Inflammatory macrophage (primary cell): Measurements from ENCODE around the gene FBLN2.
"Not testable (repeated sequence)": the region's sequence is repeated elsewhere in the genome, so short reads cannot be mapped to it uniquely, and the experiment has no call there.

Experiments used
- DNase-seq, 2 donors: peaks; one replicate each; pipeline ENCODE4 v3.0.0-alpha.2; 2020 to 2022

The FBLN2 gene

DNA sequence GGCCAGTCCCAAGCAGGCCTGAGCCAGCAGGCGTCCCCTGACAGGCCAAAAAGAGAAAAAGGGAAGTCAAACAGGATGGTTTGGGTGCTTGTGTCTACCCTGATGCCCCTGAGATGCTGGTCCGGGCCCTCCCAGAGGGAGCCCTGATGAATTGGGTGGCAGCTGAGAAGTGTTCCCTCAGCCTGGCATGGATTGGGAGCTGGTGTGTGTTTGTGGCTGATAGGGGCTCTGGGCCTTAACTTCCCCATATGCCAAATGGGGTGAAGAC lies 1.4 kb downstream of the FBLN2 start:
- DNase-seq: no peak

DNA sequence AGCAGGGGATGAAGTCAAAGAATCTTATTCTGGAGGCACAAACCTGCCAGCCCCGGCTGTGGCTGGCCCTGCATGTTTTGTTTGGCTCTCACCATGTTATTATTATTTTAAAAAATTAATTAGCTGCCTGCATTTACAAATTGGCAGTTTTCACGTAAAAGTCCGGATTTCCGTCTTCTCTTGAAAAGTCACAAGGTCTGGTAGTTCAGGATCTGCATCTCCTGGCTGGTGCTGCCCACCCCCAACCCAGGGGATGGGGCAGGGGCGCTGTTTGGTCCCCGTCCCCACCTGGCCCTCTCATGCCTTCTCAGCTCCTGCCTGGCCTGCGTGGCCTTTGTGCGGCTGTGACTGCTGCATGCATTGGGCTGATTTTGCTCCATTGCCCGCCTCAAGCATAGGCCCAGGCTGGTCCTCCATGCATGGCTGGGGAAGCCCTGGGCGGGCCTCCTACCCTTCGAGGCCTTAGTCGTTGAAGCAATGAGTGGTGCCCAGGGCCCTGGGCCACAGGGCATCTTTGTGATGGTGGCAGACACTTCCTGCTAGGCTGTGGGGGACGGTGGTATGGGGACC lies 2.0 kb downstream of the FBLN2 start:
- no peak for DNase-seq

DNA sequence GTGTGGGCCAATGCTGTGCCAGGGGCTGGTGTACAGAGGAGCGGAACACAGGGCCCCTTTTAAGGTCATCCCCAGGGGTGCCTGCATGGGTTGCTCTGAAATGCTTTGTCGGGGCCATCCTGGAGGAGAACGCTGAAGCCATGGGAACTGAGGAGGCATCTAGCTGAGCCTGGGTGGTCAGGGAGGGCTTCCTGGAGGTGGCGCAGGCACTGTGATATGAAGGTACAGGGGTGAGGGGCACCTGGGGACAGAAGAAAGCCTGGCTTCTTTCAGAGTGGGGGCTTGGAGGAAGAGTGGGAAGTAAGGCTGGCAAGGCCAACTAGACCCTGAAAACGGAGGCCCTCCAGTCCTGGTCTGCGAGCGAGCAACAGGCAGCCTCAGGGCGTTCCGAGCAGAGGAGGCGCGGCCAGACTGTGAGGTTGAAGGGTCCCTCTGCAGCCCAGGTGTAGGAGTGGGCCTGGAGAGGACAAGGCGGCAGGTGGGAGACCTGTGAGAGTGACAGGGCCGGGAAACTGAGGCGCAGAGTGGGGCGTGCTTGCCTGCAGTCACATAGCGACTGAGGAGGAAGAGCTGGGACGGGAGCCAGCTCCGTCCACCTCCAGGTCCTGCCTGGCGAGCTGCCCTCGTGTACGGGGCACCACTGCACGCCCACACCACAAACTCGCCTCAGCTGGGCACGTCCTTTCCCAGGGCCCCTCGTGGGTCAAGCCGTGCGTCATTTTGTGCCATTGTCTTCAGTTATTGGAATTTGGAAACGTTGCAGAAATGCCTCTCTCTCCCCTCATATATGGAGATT lies 4.1 kb downstream of the FBLN2 start:
- DNase-seq: no peak

DNA sequence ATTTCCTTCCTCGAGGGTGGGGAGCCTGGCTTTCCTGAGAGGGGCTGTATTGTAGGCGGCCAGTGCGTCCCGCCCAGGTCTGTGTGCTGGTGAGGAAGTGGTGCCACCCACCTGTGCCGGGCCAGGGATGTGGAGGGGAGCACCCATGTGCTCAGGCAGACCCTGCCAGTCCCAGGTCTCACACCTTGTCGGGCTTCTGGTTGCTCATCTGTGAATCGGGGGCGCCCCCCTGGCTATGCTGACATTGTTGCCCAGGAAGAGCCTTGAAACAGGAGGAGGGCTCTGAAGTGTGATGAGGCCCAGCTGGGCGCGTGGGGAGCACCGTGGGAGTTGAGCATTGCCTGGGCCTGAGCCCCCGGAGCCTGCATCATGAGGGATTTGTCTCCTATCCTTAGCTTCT lies 4.8 kb downstream of the FBLN2 start:
- no peak for DNase-seq

DNA sequence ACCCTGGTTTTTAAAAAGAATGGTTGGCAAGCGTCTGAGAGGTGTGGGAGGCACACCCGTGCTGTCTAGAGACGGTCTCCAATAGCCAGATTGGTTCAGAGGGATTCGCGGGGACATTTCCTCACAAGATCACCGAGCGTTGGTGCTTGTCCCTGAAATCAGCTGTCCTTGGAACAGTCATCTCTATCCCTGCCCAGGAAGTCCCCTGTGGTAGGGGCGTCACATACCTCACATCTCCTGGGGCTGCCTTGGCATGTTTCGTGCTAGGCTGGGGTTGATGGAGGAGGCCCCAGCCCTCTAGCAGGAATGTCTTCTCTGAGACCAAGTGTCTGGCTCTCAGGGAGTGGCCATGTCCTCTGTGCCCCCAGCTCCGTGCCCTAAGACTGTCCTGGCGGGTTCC lies 6.8 kb downstream of the FBLN2 start:
- no peak for DNase-seq

DNA sequence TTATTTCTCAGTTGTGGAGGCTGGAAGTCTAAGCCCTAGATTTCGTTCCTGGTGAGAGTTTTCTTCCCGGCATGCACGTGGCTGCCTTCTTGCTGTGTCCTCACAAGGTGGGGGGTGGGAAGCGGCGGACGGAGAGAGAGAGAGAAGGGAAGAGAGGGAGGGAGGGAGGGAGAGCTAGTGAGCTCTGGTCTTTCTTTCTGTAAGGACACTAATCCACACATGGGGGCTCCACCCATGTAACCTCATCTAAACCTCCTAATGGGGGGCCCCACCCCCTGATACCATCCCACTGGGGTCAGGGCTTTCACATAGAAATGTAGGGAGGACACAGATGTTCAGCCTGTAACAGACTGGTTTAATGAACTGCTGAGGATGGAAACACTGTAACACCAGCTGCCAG lies 7.3 kb downstream of the FBLN2 start:
- no peak for DNase-seq

DNA sequence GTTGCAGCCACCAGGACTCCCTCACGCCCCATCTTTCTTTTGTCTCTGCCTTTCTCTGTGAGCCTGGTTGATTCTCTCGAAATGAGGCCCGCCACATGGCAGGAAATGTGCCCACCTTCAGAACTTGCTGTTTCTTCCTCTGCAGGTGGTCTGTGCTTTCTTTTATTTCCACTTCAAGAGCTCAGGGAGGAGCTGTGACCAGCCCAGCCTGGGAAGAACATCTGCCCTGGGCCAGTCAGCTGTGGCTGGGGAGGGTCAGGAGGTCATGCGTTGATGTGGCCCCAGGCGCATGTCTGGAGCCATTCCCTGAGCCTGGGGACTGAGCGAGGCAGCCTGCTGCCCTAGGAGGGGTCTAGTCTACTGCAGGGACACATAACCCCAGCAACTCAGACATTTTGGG lies 8.0 kb downstream of the FBLN2 start:
- DNase-seq: no peak

DNA sequence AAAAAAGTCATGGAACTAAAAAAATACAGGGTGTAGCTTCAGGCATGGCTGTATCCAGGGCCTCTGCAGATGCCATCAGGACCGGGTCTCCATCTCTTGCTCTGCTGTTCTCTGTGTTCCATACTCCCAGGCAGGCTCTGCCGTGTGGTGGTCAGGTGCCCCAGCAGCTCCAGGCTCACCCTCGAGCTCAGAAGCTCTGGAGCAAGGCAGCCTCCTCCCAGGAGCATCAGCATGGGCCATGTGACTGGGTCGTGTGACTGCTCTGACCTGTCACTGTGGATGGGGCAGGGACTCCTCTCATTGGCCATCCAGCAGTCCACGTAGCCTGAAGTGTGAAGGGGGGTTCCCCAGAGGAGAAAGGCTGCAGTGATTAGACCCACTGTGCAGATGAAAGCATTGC lies 8.5 kb downstream of the FBLN2 start:
- DNase-seq: no peak

DNA sequence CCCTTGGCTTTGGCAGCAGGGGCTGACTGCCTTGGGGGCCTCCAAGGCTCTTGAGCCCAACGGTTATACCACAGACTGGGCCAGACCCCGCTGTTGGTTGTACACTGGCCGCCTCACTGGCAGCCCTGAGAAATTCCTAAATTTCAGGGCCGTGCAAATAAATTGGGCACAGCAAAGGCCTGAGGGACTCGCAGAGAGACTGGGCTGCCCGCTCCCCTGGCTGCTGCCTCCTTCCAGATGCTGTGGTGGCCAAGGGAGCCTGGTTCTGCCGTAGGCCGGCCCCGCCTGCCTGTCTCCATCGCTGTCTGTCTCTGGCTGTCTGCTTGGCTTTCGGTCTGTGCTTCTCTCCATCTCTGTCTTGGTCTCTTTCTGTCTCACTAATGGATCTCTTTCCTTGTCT lies 9.0 kb downstream of the FBLN2 start:
- DNase-seq: no peak

DNA sequence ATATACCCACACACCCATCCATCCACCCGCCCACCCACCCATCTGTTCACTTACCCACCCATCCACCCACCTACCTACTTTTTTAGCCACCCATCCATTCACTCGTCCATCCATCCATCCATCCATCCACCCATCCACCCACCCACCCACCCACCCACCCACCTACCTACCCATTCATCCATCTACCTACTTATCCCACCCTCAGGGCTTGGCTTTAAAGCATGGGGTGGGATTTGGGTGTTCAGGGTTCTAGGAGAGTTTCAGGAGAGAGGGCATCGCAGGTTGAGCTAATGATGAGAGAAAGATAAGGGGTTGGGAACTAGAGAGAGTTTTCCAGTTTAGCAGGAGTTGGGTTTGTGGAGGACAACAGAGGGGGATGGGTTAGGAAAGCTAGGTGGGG lies 9.7 kb downstream of the FBLN2 start:
- DNase-seq: no peak

DNA sequence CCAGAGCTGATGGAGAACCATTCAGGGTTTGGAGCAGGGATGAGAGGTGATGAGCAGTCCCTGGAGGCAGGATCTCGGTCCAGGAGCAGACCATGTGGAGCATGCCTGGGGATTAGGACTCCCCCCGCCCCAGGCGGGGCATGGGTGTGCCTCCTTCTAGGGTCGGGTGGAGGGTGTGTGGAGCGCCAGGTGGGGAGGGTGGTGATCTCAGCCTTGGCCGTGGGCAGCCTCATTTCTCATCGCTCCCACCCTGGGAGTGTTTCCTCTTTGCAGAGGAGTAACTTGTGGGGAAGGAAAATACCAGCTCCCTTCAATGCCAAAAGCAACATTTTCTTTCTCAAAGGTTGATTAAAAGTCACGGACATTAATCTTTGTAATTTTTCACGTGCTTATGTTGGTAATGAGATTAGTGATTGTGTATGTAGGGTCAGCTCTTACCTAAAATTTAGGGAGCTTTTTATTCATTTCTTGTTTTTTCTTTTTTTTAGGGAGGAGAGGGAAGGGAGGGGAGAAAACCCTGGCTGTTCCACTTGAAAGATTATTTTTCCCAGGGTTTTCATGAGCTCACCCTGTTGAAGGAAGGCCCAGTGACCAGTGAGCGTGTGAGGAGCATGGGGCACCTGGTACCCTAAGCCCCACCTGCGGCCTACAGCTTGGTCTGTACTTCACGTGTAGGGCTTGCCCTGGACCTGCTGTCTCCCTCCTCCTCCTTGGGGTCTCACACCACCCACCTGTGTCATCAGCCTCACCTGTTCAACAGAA lies 11.0 kb downstream of the FBLN2 start:
- peak in 1 of 2 donors; percentile 13 for DNase-seq

DNA sequence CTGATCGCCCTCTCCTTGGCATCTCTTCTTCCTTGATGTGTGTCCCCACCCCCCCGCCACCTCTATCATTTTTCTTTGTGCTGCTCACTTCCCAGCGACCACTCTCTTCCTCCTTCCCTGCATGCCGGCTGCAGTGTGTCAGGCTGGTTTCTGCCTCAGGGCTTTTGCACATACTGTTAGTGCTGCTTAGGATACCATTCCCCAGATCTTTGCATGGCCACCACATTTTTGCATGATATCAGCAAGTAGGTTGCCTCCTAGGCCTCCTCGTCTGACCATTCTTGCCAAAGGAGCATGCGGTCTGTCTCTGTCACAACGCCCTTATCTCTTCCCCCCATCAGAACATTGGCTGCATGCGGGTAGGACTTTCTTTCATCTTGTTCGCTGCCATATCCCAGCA lies 12.5 kb downstream of the FBLN2 start:
- DNase-seq: no peak

DNA sequence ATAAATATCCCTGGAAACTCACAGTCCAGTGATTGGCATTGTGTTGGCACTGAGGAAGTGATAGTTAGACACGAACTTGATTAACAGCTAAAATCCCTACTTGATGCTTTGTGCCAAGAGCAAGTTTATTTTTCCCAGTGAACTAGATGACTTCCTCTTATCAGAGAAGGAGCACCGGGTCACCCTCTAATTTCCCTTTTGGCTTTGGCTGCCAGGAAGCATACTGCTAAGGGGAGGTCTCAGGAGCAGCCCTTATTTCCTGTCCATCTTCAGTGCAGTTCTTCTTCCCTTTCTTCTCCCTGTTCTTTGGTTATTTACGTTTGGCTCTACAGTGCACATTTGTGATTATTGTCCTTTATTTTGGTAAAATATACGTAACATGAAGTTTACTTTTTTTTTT lies 13.0 kb downstream of the FBLN2 start:
- DNase-seq: no peak

DNA sequence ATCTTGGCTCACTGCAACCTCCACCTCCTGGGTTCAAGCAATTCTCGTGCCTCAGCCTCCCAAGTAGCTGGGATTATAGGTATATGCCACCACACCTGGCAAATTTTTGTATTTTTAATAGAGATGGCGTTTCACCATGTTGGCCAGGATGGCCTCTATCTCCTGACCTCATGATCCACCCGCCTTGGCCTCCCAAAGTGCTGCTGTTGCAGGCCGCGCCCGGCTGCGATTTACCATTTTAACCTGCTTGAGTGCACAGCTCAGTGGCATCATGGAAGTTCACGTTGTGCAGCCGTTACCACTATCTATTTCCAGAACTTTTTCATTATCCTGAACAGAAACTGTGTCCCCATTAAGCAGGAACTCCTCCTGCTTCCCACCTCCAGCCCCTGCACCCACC lies 13.5 kb downstream of the FBLN2 start:
- not testable (repeated sequence) for DNase-seq

DNA sequence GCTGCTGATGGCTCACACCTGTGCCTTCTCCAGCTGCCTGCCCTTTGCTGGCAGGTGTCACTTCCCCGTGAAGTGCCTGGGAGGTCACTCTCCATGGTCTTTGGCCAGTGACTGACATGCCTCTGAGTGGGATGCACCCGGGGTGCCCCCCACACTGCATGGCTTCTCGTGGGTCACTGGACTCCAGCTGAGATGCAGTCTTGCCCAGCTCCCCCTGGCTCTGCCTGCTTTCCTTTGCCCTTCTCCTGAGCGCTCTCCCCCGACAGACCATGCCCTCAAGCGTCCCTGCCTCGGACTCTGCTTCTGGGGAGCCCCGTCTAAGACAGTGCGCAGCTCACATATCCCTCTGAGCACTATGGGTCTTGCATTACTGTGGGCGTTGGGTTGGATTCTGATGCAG lies 14.4 kb downstream of the FBLN2 start:
- DNase-seq: no peak

DNA sequence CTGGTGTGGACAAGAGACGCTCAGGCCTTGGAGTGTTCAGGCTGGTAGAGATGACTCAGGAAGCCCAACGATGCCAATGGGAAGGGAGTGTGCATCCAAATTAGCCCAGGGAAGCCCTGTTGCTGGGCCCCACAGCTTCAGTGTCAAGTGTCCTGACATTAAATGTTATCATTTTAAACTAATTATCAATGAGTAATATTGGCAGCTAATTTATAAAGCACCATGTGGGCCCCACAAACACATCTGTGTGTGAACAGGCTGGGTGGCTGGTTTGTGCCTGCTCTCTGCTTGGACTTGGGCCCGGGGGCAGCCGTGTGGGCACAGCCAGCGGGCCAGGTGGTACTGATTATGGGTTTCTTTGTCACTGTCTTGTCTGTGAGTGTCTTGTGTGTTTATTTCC lies 15.0 kb downstream of the FBLN2 start:
- no peak for DNase-seq

DNA sequence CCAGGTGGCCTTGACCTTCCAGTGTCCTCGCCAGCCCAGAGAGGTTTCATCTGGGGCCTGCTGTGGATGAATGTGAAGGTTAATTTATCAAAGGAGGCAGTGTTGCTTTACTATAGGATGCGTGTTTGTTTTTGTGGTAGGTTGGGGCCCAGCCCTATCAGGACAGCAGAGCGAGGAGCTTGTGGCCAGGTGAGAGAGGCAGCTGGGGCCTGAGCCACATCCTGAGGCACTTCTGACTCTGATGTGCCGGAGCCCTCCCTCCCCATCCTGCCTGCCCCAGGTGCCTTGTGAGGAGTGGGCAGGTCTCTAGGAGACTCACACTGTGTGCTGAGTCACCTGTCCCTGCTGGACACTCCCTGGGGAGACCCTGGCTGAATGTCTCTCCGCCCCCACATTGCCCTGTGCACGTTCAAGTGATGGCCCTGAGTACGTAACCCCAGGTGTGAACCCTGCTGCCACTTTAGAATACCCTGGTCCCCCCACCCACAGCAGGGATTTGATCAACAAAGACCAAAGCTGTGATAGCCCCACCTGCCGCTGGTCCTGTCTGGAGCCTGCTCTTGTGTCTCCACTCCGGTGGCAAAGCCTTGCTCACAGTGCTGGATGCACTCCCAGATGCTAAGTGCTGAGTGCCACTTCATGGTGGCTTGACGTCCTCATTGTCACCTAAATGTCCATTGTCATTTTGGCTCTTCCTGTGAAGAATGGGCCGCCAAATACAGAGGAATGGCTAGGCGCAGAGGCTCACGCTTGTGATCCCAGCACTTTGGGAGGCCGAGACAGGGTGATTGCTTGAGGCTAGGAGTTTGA lies 16.0 kb downstream of the FBLN2 start:
- DNase-seq: no peak

DNA sequence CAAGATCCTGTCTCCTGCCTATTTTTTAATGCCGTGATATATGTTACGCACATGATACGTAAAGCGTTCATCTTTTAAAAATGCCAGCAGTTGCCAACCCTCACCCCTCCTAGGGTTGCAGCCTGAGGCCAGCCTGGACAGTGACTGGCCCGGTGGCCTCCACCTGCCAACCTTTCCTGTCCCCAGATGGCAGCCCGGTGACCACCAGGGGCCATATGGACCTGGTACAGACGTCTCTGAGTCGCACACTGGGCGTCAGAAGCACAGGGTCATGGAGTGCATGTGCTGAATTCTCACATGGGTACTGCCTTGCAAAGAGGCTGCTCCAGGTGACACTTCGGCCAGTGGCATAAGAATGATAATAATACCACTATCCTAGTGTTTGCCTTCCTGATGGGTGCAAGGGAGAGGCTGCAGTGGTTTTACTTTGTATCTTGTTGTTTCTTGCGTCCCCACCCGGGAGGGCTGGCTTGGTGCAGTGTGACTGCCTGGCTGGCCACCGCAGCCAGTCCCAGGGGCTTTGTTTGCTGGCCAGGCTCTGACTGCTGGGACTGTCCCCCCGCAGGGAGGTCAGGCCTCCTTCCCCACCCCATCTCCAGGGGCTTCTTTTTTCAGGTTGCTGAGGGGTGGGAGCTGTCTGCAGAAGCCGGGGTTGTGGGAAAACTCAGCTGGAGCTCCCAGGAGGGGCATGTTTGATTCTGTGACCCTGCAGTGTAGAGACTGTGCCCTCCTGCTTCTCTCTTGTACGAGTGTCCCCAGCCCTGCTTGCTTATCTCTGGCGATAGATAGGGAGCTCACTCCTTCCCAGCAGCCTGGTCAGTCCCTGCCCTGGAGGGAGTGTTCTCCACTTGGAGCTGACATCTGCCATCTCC lies 16.9 kb downstream of the FBLN2 start:
- no peak for DNase-seq

DNA sequence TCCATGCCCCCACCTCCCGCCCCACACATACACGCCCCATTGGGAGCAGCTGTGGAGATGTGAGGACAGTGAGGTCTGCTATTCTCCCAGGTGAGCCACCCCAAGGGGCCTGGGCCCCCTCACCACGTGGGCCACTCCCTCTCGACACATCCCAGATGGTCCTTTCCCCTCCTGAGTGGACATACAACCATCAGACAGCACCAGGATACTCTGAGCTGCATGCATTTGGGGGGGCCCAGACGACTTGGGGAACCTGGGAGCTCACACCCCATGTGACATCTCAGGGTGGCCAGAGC lies 17.5 kb downstream of the FBLN2 start:
- DNase-seq: no peak

DNA sequence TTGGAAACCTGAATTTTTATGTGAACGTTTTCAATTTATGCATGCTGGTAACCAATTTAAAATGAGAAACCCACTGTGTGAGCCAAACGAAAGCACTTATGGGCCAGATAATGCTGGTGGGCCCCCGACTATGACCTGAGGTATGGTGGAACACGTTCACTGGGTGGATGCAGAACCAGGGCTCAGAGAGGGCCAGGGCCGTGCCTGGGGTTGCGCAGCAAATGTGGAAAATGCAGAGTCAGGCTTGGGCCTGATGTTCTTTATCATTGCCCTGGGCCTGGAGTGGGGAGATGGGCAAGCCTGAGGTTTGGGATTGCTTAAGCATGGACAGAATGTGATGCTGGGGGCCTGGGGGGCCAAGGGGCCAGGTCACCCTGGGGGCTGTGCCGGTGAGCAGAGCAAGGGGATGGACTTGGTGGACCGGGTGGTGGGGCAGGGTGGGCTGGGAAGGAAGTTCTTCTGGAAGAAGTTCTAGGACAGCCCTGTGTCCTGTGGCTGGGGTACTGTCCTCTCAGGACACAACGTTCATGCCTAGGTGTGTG lies 17.9 kb downstream of the FBLN2 start:
- DNase-seq: no peak

DNA sequence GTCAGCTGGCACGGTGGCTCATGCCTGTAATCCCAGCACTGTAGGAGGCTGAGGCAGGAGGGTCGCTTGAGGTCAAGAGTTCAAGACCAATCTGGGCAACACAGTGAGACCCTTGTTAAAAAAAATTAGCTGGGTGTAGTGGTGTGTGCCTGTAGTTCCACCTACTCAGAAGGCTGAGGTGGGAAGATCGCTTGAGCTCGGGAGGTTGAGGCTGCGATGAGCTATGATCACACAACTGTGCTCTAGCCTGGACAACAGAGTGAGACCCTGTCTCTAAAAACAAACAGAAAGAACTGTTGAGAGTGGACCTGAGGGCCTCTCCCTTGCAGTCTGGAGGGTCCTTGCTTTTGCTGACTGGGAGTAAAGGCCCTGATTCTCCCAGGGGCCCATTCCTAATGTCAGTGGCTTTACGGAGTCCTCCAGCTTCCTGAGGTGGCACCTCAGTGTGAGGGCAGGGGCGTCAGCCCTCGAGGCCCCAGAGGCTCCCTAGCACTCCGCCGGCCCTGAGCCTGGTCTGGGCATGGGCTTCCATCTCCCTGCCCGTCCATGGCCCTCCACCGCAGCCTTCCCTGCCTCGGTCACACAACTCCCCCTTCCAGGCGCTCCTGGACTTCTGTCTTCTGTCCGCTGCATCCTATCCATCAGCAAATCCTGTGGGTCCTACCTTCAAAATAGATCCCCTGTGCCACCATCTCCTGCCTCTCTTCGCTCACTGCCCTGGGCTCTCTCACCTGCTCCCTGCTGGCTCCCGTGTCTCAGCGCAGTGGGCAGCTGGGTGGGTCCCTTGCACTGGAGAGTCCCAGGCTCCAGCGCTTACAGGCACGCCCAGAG lies 19.0 kb downstream of the FBLN2 start:
- DNase-seq: no peak
